Liver (tissue), 3 donors: ENCODE measurements around the gene MEGF11.

Source experiments
- CTCF ChIP-seq: fragments of 150-350 bp; IDR thresholded peaks from 2 replicates; pipeline ENCODE4 v1.5.1; 2017; ENCODE audit warnings: improper control_type of control experiment, low read depth, low read length; ENCODE audit not compliant: missing input control
- FOXA1 ChIP-seq: IDR thresholded peaks from 2 replicates; pipeline ENCODE4 v1.6.1; 2016; ENCODE audit warnings: antibody characterized with exemption
- GABPA ChIP-seq, 2 donors: IDR thresholded peaks in 1 of 2; conservative IDR thresholded peaks in 1 of 2; 2 replicates each; pipeline ENCODE4 v1.6.1; 2016; ENCODE audit warnings: antibody characterized with exemption in 2 of 2, mild to moderate bottlenecking in 1 of 2, moderate library complexity in 1 of 2
- JUND ChIP-seq, 2 donors: IDR thresholded peaks; 2 replicates each; pipeline ENCODE4 v1.6.1; 2016; ENCODE audit warnings: antibody characterized with exemption in 2 of 2
- MAX ChIP-seq: IDR thresholded peaks from 2 replicates; pipeline ENCODE4 v1.6.1; 2016; ENCODE audit warnings: antibody characterized with exemption
- SP1 ChIP-seq: IDR thresholded peaks from 2 replicates; pipeline ENCODE4 v1.6.1; 2018; ENCODE audit warnings: antibody characterized with exemption, mild to moderate bottlenecking
- TAF1 ChIP-seq: conservative IDR thresholded peaks from 2 replicates; pipeline ENCODE4 v1.6.1; 2016; ENCODE audit warnings: antibody characterized with exemption, mild to moderate bottlenecking
- donor health status: healthy.
- donor health status: healthy.

- TF ChIP-seq CTCF (no peak), JUND (IDR thresholded peaks at IDR 0.05) (no peak), SP1 (no peak), MAX (no peak), TAF1 (no peak), GABPA (IDR thresholded peaks at IDR 0.05 in 1 of 2, conservative IDR thresholded peaks at IDR 0.05 in 1 of 2) (no peak), FOXA1 (no peak)
Measured at GRCh38 chr15:66269326-66270090, 16.0 kb upstream of the MEGF11 start.
